ENCODE results near the gene MRPL9.
"Not testable (repeated sequence)": the region's sequence is repeated elsewhere in the genome, so short reads cannot be mapped to it uniquely, and the experiment has no call there.

Gene MRPL9

GRCh38 chr1:151782741-151783140 is 19.4 kb upstream of the MRPL9 start:
- DNase-seq, result no peak

- not testable (repeated sequence) for DNase-seq
Measured at GRCh38 chr1:151782026-151782425, 18.7 kb upstream of the MRPL9 start.

GRCh38 chr1:151780736-151781135 is 17.4 kb upstream of the MRPL9 start:
- DNase-seq, result not testable (repeated sequence)

GRCh38 chr1:151779852-151780251 is 16.6 kb upstream of the MRPL9 start:
- no peak for DNase-seq

- DNase-seq, result no peak
Measured at GRCh38 chr1:151777317-151777716, 14.0 kb upstream of the MRPL9 start.

- no peak for DNase-seq
Measured at GRCh38 chr1:151776665-151777062, 13.4 kb upstream of the MRPL9 start.

- DNase-seq, result no peak
Measured at GRCh38 chr1:151775894-151776664, 12.8 kb upstream of the MRPL9 start.

GRCh38 chr1:151774256-151774922 is 11.1 kb upstream of the MRPL9 start:
- DNase-seq, result no peak

- DNase-seq, result no peak
Measured at GRCh38 chr1:151773702-151774101, 10.4 kb upstream of the MRPL9 start.

- DNase-seq, result not testable (repeated sequence)
Measured at GRCh38 chr1:151769270-151769669, 6.0 kb upstream of the MRPL9 start.

- DNase-seq, result not testable (repeated sequence)
Measured at GRCh38 chr1:151768351-151769066, 5.2 kb upstream of the MRPL9 start.

GRCh38 chr1:151763990-151764389 is 694 bp upstream of the MRPL9 start:
- DNase-seq, result no peak

GRCh38 chr1:151760597-151761385 is 2.5 kb downstream of the MRPL9 start:
- DNase-seq, result no peak

GRCh38 chr1:151759241-151759640 is 4.1 kb downstream of the MRPL9 start:
- no peak for DNase-seq

GRCh38 chr1:151756291-151756690 is 7.0 kb downstream of the MRPL9 start:
- no peak for DNase-seq

- DNase-seq, result no peak
Measured at GRCh38 chr1:151741516-151741915, 21.8 kb downstream of the MRPL9 start.

- no peak for DNase-seq
Measured at GRCh38 chr1:151739590-151740355, 23.5 kb downstream of the MRPL9 start.

GRCh38 chr1:151737479-151737878 is 25.8 kb downstream of the MRPL9 start:
- DNase-seq, result no peak

GRCh38 chr1:151737026-151737425 is 26.3 kb downstream of the MRPL9 start:
- no peak for DNase-seq

GRCh38 chr1:151733995-151734394 is 29.3 kb downstream of the MRPL9 start:
- DNase-seq, result not testable (repeated sequence)

- DNase-seq, result no peak
Measured at GRCh38 chr1:151733126-151733525, 30.2 kb downstream of the MRPL9 start.

GRCh38 chr1:151729966-151730291 is 33.4 kb downstream of the MRPL9 start:
- DNase-seq, result no peak

Measured in SHP77 treated with DMSO at 0.1 percent for 48 hours (cell line).